IPS DF 4.7 (cell line): ENCODE results near the gene KANSL1.
"Not testable (repeated sequence)": the region's sequence is repeated elsewhere in the genome, so short reads cannot be mapped to it uniquely, and the experiment has no call there.

Experiments used
- DNase-seq: peaks from one replicate; pipeline ENCODE4 v3.0.0-alpha.2; 2013; ENCODE audit warnings: low spot score; ENCODE audit errors: extremely low read depth

Gene KANSL1

GRCh38 chr17:46193151-46193625, at the start of gene KANSL1:
TSS of gene KANSL1 (minus strand) at chr17:46193429. CDS start at chr17:46172143, 21,286 bp downstream.
- DNase-seq: no peak

GRCh38 chr17:46231359-46231758, 38.1 kb upstream of the KANSL1 start:
- not testable (repeated sequence) for DNase-seq

- peak; percentile 87 for DNase-seq
These were observed 32.1 kb upstream of the KANSL1 start for GRCh38 chr17:46225274-46225794.

- not testable (repeated sequence) for DNase-seq
These were observed 31.6 kb upstream of the KANSL1 start for GRCh38 chr17:46224864-46225263.

- not testable (repeated sequence) for DNase-seq
These were observed 29.8 kb upstream of the KANSL1 start for GRCh38 chr17:46223041-46223440.

- no peak for DNase-seq
These were observed 23.5 kb upstream of the KANSL1 start for GRCh38 chr17:46216682-46217081.

- DNase-seq: no peak
These were observed 19.6 kb upstream of the KANSL1 start for GRCh38 chr17:46212634-46213435.

GRCh38 chr17:46208997-46209396, 15.8 kb upstream of the KANSL1 start:
- DNase-seq: no peak

- no peak for DNase-seq
These were observed 12.7 kb upstream of the KANSL1 start for GRCh38 chr17:46205975-46206374.

- DNase-seq: no peak
These were observed 9.2 kb upstream of the KANSL1 start for GRCh38 chr17:46202424-46202823.

GRCh38 chr17:46201491-46201890, 8.3 kb upstream of the KANSL1 start:
- DNase-seq: no peak

GRCh38 chr17:46200197-46200596, 7.0 kb upstream of the KANSL1 start:
- DNase-seq: no peak

- DNase-seq: no peak
These were observed 6.2 kb upstream of the KANSL1 start for GRCh38 chr17:46199379-46199778.

GRCh38 chr17:46198233-46198632, 5.0 kb upstream of the KANSL1 start:
- no peak for DNase-seq

- no peak for DNase-seq
These were observed 4.3 kb upstream of the KANSL1 start for GRCh38 chr17:46197530-46197929.

- no peak for DNase-seq
These were observed 2.9 kb upstream of the KANSL1 start for GRCh38 chr17:46195939-46196716.

GRCh38 chr17:46195217-46195855, 2.1 kb upstream of the KANSL1 start:
- no peak for DNase-seq

- DNase-seq: no peak
These were observed 1.4 kb upstream of the KANSL1 start for GRCh38 chr17:46194393-46195216.

GRCh38 chr17:46193626-46194392, 580 bp upstream of the KANSL1 start:
- peak; percentile 83 for DNase-seq
